Measurements from ENCODE around the gene PLEKHM3.

PLEKHM3 gene

DNA sequence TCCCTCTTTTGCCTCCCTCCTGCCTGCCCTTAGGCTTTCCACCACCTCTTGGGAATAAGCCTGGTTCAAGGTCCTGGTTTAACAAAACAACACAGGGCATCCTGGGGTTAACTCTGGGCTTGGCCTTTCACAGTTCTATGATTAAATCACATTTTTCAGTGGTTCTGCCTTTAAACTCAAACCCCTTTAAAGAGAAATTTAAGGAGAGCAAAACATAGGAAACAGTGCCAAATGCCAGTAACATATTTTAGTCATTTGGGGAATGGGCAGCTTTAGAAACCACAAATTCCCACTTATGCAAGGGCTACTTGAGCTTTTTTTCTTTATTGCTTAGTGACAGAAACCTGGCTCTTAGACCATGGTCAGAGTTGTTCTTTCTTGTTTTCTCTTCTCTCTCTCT, 143.4 kb downstream of the PLEKHM3 start:
- DNase-seq: no peak

DNA sequence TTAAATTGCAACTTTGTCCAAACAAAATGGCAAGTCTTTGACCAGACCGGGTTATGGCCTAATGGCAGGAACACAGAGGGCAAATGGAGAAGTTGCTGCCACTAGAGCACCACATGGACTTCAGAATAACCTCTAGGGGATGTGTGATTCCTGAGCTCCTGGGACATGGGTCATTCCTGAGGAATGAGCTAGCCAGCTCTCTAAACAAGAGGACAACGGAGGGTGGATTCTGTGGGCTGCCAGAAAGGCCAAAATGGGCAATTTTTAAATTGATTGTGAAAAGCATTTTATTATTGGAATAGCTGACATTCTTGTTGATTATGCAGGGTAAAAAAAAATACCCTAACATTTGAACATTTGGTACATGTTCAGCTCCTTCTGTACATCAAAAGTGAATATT, 145.8 kb downstream of the PLEKHM3 start:
- no peak for DNase-seq

DNA sequence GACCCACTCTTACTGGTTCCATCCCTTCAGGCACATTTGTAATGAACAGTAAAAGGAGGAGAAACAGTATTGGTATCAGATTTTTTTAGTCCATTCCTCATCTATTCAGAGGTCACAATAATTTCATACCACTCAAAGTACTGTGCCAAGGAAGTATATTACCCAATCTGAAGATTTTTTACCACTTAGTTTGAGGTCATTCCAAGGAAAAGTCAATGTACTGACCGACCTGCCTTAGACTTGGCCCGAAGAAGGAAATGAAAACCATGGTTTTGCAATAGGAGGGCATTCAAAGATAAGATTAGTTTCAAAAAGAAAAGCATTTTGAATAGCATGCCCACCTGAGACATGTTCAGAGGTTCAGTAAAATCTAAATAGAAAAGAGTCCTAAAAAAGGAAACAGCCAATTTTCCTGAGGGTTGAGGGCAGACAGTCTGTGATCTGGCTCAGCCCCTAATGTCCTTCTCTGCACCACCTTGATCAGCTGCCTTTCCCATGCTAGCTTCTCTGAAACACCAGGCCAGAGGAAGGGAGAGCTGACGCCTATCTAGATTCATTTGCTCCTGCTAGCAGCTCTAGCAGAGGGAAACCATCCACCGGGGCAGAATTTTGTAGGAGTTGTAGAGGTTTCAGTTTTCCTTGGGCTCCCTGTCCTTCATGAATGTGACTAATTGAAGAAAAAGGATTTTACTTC, 148.3 kb downstream of the PLEKHM3 start:
- DNase-seq: no peak

- no peak for DNase-seq
These were observed 149.7 kb downstream of the PLEKHM3 start for GRCh38 chr2:207875473-207876212.

DNA sequence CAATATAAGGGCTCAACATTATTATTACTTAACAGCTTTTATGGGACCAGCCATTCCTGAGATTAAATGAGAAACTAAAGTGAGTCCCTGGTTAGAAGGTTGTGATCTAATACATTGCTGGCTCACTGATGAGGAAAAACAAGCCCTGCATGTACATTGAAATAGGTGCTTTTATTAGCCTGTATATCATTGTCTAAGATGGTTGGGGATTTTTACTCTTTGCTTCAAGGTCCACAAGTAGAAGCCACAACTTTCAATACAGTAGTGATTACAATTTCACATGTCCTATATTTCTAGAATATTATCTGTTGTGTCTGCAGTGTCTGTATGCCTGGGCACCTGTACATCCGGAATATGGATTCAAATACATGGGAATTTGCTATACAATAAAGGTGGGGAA, 151.5 kb downstream of the PLEKHM3 start:
- DNase-seq: no peak

GRCh38 chr2:207871911-207872310, 153.4 kb downstream of the PLEKHM3 start:
- no peak for DNase-seq

GRCh38 chr2:207871506-207871905, 153.8 kb downstream of the PLEKHM3 start:
- no peak for DNase-seq

DNA sequence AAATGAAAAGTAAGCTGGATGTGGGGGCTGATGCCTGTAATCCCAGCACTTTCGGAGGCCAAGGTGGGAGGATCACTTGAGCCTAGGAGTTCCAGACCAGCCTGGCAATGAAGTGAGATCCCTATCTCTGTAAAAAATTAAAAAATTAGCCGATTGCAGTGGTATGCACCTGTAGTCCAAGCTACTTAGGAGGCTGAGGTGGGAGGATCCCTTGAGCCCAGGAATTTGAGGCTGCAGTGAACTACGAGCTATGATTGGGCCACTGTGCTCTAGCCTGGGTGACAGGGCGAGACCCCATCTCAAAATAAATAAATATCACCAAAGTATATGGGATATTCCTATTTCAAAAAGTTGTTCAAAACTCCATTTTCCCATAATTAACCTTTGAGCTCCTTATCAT, 154.5 kb downstream of the PLEKHM3 start:
- DNase-seq: no peak

GRCh38 chr2:207869784-207870778, 155.2 kb downstream of the PLEKHM3 start:
- DNase-seq: no peak

GRCh38 chr2:207868855-207869596, 156.3 kb downstream of the PLEKHM3 start:
- no peak for DNase-seq

- DNase-seq: no peak
These were observed 157.4 kb downstream of the PLEKHM3 start for GRCh38 chr2:207867905-207868304.

DNA sequence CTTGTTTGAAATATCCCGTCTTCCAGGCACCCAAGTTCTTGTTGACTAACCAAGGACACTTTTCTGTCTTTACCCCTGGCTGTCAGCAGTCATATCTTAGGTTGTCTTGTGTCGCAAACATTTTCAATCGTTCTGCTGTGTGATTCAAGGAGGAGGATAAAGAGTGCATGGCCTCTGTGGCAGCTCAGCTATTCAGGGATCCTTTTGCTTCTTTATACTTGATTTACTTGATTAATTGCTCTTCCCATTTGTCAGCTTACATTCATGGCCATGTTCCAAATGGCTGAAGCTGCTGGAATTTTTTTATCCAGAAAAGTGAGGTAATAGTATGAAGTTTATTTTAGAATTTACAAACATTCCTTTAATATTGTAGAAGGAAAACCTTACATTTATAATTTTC, 158.3 kb downstream of the PLEKHM3 start:
- no peak for DNase-seq

DNA sequence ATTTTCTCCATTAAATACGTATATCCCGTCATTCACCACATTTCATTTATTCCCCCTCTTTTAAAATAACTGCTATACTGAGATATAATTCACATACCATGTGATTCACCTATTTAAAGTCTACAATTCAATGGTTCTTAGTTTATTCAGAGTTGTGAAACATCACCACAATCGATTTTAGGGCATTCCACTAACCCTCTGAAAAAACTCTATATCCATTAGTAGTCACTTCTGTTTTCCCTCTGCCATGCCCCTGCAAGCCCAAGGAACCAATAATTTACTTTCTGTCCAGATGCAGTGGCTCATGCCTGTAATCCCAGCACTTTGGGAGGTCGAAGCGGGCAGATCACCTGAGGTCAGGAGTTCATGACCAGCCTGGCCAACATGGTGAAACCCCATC, 160.1 kb downstream of the PLEKHM3 start:
- no peak for DNase-seq

GRCh38 chr2:207863345-207863744, 162.0 kb downstream of the PLEKHM3 start:
- no peak for DNase-seq

DNA sequence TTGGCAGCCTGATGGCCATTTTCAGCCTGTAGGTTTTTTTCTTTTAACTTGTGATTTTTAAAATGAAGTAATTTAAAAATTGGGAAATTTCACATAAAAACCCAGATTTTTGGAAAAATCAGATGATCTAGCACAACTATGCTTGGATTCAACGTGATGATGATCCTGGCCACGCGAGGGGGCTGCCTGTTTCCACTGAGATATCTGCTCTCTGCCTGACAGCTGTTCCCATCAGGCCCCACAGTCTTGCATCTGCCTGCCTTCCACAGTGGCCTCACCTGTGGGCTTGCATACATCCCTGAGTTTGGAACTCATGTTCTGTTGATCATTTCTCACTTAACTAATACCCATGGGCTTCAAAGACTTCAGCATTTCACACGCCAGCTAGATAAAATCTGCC, 163.5 kb downstream of the PLEKHM3 start:
- DNase-seq: no peak

DNA sequence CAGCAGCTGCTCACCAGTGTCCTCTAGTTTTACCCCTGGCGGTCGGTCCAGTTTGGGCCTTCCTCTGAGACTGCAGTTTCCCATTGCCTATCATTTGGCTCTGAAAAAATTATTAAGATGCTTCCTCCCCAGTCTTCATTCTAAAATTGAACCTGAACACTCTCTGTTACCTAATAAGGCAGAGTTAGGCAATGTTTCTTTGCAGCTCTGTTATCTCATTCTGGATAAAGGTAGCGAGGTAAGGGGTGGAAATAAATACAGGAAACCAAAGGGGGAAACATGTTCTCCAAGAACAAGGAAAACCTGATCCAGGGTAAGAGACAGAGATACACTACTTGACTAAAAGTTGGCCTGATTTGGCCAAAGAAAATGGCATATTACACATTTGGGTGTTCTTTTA, 164.6 kb downstream of the PLEKHM3 start:
- DNase-seq: no peak

GRCh38 chr2:207855591-207855990, 169.7 kb downstream of the PLEKHM3 start:
- DNase-seq: no peak

- DNase-seq: no peak
These were observed 170.6 kb downstream of the PLEKHM3 start for GRCh38 chr2:207854484-207855440.

DNA sequence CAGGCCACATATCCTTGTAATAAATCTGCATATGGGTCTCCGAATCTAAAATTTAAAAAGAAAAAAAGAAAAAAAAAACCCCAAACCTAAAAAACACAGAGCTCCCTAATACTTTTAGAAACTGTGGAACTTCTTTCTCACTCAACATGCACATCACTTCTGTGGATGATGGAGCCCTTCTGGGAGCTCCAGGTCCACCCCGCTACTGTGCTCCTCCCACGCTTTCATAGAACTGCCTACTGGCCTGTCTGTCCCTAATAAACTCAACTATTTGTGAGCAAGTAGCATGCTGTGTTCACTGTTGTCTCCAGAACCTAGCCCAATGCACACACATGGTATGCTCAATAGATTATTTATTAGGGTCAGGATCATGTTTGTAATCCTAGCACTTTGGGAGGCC, 172.5 kb downstream of the PLEKHM3 start:
- DNase-seq: no peak

DNA sequence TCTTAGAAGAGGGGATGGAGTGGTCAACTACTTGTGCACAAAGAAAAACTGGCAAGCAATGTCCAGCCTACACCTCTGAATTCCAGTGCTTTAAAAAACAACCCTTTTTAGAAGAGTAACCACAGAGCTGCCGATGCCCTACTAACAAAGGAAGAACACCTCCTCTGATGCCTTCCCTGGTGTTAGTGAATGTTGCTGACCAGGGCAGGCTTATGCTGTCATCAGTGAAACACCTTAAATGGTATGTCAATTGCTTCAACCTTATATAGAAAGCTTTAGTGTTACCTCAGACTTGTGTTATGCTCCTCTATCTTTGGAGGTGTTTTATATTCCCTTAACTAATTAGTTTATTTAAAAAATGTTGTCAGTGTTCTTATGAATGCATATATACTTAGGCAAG, 175.9 kb downstream of the PLEKHM3 start:
- no peak for DNase-seq

DNA sequence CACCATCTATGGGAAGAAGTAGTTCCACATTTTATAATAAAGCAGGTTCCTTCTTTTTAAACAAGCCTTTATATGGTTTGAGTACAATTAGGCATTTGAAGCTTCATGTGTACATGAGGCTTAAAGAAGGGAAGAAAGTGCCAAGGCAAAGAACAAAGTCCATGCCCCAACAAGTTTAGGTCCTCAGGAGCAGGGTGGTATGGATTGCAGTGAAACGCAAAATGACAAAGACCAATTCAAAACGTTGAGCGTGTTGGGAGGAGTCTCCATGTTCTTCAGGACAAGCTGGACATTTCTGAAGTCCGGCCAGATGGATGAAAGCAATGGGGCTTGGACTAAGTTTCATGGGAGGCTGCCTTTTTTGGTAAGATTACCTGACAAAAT, 176.8 kb downstream of the PLEKHM3 start:
- no peak for DNase-seq

All from activated CD8-positive, alpha-beta memory T cell treated with anti-CD3 and anti-CD28 coated beads for 24 hours (primary cell).